ENCODE results near the gene KCNN1. TPM values are rescaled to one million over a fixed set of nuclear protein-coding genes. Genes with fewer than 3 reads are reported as not detected.
"Not testable (repeated sequence)": the region's sequence is repeated elsewhere in the genome, so short reads cannot be mapped to it uniquely, and the experiment has no call there.

KCNN1 gene
- total RNA-seq, 4 donors from 2014 or later: not detected

DNA sequence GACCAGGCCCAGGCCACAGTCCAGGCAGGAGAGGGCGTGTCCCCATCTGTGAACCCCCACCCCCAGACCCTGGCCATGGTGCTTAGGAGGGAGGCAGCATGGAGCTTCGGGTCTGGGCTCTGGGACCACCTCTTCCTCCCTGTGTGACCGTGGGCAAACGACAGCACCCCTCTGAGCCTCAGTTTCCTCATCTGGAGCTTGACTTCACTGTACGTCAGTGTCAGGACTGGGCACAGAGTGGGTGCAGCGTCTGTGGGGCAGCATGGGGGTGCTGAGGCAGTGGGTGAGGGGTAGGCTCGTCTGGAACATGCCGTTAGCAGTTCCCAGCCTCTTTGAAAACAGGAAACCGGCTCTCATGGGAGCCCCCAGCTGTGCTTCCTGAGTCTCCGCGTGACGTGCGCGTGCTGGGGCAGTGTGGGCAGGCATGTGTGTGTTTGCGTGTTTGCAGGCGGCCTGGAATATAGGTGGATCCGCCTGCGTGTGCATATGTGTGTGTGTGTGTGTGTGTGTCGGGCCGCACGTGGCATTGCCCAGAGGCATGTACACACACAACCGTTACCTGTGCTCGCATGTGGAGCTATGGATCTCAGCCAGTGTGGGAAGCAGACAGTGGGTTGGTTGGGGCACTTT, 56.8 kb downstream of the KCNN1 start:
- intact Hi-C loops (cut with DNase I; ENCODE audit: low total_unique reads): loop anchor here (5.0 to 10.0 kb wide), 3 partner anchors 259 to 1556 kb away; partner anchors contain the start of genes JUND and SLC25A42
- DNase-seq (peak; percentile 91 to 92), ATAC-seq (peak; percentile 2 to 9)
- Histone ChIP-seq H3K9me3 (no peaks in the 10 kb centered on the region), H3K27me3 (no peaks in the 10 kb centered on the region), H3K4me3 (peak overlapping the region; percentile 41 to 58 (median 50)), H3K27ac (peak overlapping the region; percentile 89 to 100 (median 95)), H3K4me1 (peaks cover 43 to 56% of the 10 kb centered on the region in 2 donors), H3K36me3 (no peaks in the 10 kb centered on the region)
- peak in 1 of 2 donors; percentile 62 for TF ChIP-seq POLR2A (IDR thresholded peaks at IDR 0.05)
- TF ChIP-seq, protein P1, sequence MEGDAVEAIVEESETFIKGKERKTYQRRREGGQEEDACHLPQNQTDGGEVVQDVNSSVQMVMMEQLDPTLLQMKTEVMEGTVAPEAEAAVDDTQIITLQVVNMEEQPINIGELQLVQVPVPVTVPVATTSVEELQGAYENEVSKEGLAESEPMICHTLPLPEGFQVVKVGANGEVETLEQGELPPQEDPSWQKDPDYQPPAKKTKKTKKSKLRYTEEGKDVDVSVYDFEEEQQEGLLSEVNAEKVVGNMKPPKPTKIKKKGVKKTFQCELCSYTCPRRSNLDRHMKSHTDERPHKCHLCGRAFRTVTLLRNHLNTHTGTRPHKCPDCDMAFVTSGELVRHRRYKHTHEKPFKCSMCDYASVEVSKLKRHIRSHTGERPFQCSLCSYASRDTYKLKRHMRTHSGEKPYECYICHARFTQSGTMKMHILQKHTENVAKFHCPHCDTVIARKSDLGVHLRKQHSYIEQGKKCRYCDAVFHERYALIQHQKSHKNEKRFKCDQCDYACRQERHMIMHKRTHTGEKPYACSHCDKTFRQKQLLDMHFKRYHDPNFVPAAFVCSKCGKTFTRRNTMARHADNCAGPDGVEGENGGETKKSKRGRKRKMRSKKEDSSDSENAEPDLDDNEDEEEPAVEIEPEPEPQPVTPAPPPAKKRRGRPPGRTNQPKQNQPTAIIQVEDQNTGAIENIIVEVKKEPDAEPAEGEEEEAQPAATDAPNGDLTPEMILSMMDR (IDR thresholded peaks at IDR 0.05 in 4 of 5, conservative IDR thresholded peaks at IDR 0.05 in 1 of 5): no peak
- in situ Hi-C loops (cut with MboI; ENCODE audit: low sequenced_read_pairs in 4 of 4): no loop called here

- TF ChIP-seq, protein P1 (IDR thresholded peaks at IDR 0.05 in 4 of 5, conservative IDR thresholded peaks at IDR 0.05 in 1 of 5): no peak
- no peak for TF ChIP-seq POLR2A (IDR thresholded peaks at IDR 0.05)
- in situ Hi-C loops (cut with MboI; ENCODE audit: low sequenced_read_pairs in 4 of 4): loop anchor here in 2 of 4 donors (25.0 kb wide), 1 partner anchor 1565 kb away; the partner anchor contains the start of gene EPS15L1 (in 2 of the 2)
Measured at GRCh38 chr19:18027151-18027550, 60.2 kb downstream of the KCNN1 start.

GRCh38 chr19:18029617-18030338, 62.9 kb downstream of the KCNN1 start:
- H3K27me3 ChIP-seq: no peaks in the 10 kb centered on the region
- H3K4me1 ChIP-seq: peaks cover 22 to 33% of the 10 kb centered on the region in 2 donors
- in situ Hi-C loops (cut with MboI; ENCODE audit: low sequenced_read_pairs in 4 of 4) (loop anchor here in 2 of 4 donors (25.0 kb wide), 1 partner anchor 1567 kb away; the partner anchor contains the start of gene EPS15L1 (in 2 of the 2)), intact Hi-C loops (cut with DNase I; ENCODE audit: low total_unique reads) (loop anchor here (1.0 to 10.0 kb wide), 2 partner anchors 12 to 1035 kb away; partner anchors contain the start of gene SLC25A42)
- peak; percentile 97 to 99 for DNase-seq
- H3K9me3 ChIP-seq: no peaks in the 10 kb centered on the region
- H3K36me3 ChIP-seq: no peaks in the 10 kb centered on the region
- peak overlapping the region; percentile 89 to 100 (median 95) for H3K27ac ChIP-seq
- no peak overlapping the region for H3K4me3 ChIP-seq
- peak; percentile 19 to 45 for TF ChIP-seq POLR2A (IDR thresholded peaks at IDR 0.05)
- TF ChIP-seq, protein P1 (IDR thresholded peaks at IDR 0.05 in 4 of 5, conservative IDR thresholded peaks at IDR 0.05 in 1 of 5): no peak
- peak; percentile 87 to 93 for ATAC-seq

More at GRCh38 chr19:18027151-18027550, 60.2 kb downstream of the KCNN1 start:
- ATAC-seq (no peak), DNase-seq (no peak)
- peak overlapping the region; percentile 89 to 100 (median 95) for H3K27ac ChIP-seq
- intact Hi-C loops (cut with DNase I; ENCODE audit: low total_unique reads): loop anchor here (10.0 kb wide), 1 partner anchor 1038 kb away; the partner anchor contains the start of gene SLC25A42
- no peaks in the 10 kb centered on the region for H3K36me3 ChIP-seq
- H3K9me3 ChIP-seq: no peaks in the 10 kb centered on the region
- no peak overlapping the region for H3K4me3 ChIP-seq
- H3K27me3 ChIP-seq: no peaks in the 10 kb centered on the region
- peaks cover 43 to 55% of the 10 kb centered on the region in 2 donors for H3K4me1 ChIP-seq

DNA sequence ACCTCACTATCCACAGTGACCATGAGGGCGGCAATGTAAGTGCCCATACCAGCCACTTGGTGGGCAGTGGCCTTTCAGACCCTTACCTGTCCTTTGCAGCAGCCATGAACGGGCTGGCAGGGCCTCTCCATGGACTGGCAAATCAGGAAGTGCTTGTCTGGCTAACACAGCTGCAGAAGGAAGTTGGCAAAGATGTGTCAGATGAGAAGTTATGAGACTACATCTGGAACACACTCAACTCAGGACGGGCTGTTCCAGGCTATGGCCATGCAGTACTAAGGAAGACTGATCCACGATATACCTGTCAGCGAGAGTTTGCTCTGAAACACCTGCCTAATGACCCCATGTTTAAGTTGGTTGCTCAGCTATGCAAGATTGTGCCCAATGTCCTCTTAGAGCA, 64.5 kb downstream of the KCNN1 start:
- Histone ChIP-seq H3K27ac (peak overlapping the region; percentile 89 to 100 (median 95)), H3K4me1 (peaks cover 22 to 33% of the 10 kb centered on the region in 2 donors)
- TF ChIP-seq POLR2A (IDR thresholded peaks at IDR 0.05): peak; percentile 40 to 61
- TF ChIP-seq, protein P1 (IDR thresholded peaks at IDR 0.05 in 4 of 5, conservative IDR thresholded peaks at IDR 0.05 in 1 of 5): peak in 1 of 5 experiments; percentile 26
- H3K4me3 ChIP-seq; intact Hi-C loops (cut with DNase I; ENCODE audit: low total_unique reads); H3K9me3 ChIP-seq; H3K27me3 ChIP-seq; H3K36me3 ChIP-seq: not testable (repeated sequence)
- ATAC-seq: peak; percentile 40 to 44
- peak; percentile 63 to 78 for DNase-seq
- in situ Hi-C loops (cut with MboI; ENCODE audit: low sequenced_read_pairs in 4 of 4): loop anchor here in 2 of 4 donors (25.0 kb wide), 1 partner anchor 1569 kb away; the partner anchor contains the start of gene EPS15L1 (in 2 of the 2)

- H3K27ac ChIP-seq: peak overlapping the region; percentile 89 to 100 (median 95)
- H3K36me3 ChIP-seq; H3K4me3 ChIP-seq; H3K27me3 ChIP-seq; DNase-seq; H3K9me3 ChIP-seq; intact Hi-C loops (cut with DNase I; ENCODE audit: low total_unique reads); ATAC-seq: not testable (repeated sequence)
- H3K4me1 ChIP-seq: peaks cover 22 to 33% of the 10 kb centered on the region in 2 donors
- in situ Hi-C loops (cut with MboI; ENCODE audit: low sequenced_read_pairs in 4 of 4): loop anchor here in 2 of 4 donors (25.0 kb wide), 1 partner anchor 1570 kb away; the partner anchor contains the start of gene EPS15L1 (in 2 of the 2)
Measured at GRCh38 chr19:18032102-18032501, 65.2 kb downstream of the KCNN1 start.
